Smooth muscle cell (in vitro differentiated cells): ENCODE data around the gene CXorf65. TPM values are rescaled to one million over a fixed set of nuclear protein-coding genes. Genes with fewer than 3 reads are reported as not detected.

Source experiments
- DNase-seq: peaks from one replicate; lab custom pipeline; 2025; ENCODE audit not compliant: unreplicated experiment; lab: John Stamatoyannopoulos, UW
- H2AFZ ChIP-seq: fragments of 200-600 bp; sonication (generic); 2 replicates; pipeline ENCODE4 v1.6.0; 2016; ENCODE audit warnings: antibody characterized with exemption, low read depth, mild to moderate bottlenecking
- H3F3A ChIP-seq: fragments of 200-600 bp; sonication (generic); 2 replicates; pipeline ENCODE4 v1.6.0; 2017; ENCODE audit warnings: antibody characterized with exemption, low read depth
- H3K27ac ChIP-seq: fragments of 200-600 bp; sonication (generic); 2 replicates; pipeline ENCODE4 v1.5.1; 2016; ENCODE audit warnings: low read depth, mild to moderate bottlenecking
- H3K27me3 ChIP-seq: fragments of 200-600 bp; sonication (generic); 2 replicates; pipeline ENCODE4 v1.6.1; 2016; ENCODE audit warnings: low read depth, mild to moderate bottlenecking
- H3K36me3 ChIP-seq: fragments of 200-600 bp; sonication (generic); 2 replicates; pipeline ENCODE4 v1.5.1; 2016; ENCODE audit warnings: low read depth
- H3K4me1 ChIP-seq: fragments of 200-600 bp; sonication (generic); 2 replicates; pipeline ENCODE4 v1.5.1; 2016; ENCODE audit warnings: low read depth
- H3K4me2 ChIP-seq: fragments of 200-600 bp; sonication (generic); 2 replicates; pipeline ENCODE4 v1.6.0; 2016; ENCODE audit warnings: mild to moderate bottlenecking
- H3K4me3 ChIP-seq: fragments of 200-600 bp; sonication (generic); 2 replicates; pipeline ENCODE4 v1.5.1; 2016; ENCODE audit warnings: mild to moderate bottlenecking
- H3K79me2 ChIP-seq: fragments of 200-600 bp; sonication (generic); 2 replicates; pipeline ENCODE4 v1.6.0; 2016; ENCODE audit warnings: low read depth, mild to moderate bottlenecking
- H3K9ac ChIP-seq: fragments of 200-600 bp; sonication (generic); 2 replicates; pipeline ENCODE4 v1.6.0; 2016; ENCODE audit warnings: low read depth
- H3K9me3 ChIP-seq: fragments of 200-600 bp; sonication (generic); replicated peaks from 2 replicates; pipeline ENCODE4 v1.5.1; 2016; ENCODE audit warnings: low read depth
- H4K20me1 ChIP-seq: fragments of 200-600 bp; sonication (generic); 2 replicates; pipeline ENCODE4 v1.6.0; 2016; ENCODE audit warnings: low read depth
- WGBS: methylation state at CpG from one replicate; pipeline ENCODE4 v1.1.7; 2016; ENCODE audit warnings: low lambda C conversion rate; 5-methylcytosine and 5-hydroxymethylcytosine counted together
- polyA plus RNA-seq: library from polyadenylated mRNA; unstranded; fragments of >200 nt; fragmentation: Nextera tagmentation; extraction: Ambion mirVana; gene quantifications from 2 replicates; pipeline ENCODE4 v1.2.1, GENCODE V29; 2016
- total RNA-seq: library from RNA; depleted of rRNA; stranded (reverse); fragments of >200 nt; gene quantifications from 2 replicates; pipeline ENCODE4 v1.2.3, GENCODE V29; 2014
- TF ChIP-seq, protein P1 (sequence below): fragments of 200-600 bp; sonication (generic); IDR thresholded peaks from 2 replicates; pipeline ENCODE4 v1.5.1; 2017; ENCODE audit warnings: borderline replicate concordance, mild to moderate bottlenecking, antibody characterized with exemption; ENCODE audit not compliant: insufficient read depth, poor library complexity, severe bottlenecking

The CXorf65 gene
- total and polyA plus RNA-seq, 2 experiments from 2014 or later, result not detected

DNA sequence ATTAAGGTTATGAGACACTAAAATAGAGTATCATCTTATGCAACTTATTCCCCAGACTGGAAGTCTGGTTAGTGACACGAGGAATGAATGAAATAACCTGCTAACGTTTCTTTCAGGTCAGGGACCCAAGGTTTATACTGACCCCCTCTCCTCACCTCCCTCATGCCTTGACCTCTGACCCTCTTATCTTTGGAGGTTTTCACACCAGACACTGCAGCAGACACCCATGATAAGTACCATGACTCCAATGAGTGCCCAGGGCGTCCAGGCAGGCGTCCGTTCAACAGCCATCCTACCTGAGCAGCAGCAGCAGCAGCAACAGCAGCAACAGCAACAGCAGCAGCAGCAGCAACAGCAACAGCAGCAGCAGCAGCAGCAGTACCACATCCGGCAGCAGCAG, 33.9 kb upstream of the CXorf65 start:
- H2AFZ ChIP-seq, result no peak overlapping the region
- H3F3A ChIP-seq, result no peaks in the 10 kb centered on the region

DNA sequence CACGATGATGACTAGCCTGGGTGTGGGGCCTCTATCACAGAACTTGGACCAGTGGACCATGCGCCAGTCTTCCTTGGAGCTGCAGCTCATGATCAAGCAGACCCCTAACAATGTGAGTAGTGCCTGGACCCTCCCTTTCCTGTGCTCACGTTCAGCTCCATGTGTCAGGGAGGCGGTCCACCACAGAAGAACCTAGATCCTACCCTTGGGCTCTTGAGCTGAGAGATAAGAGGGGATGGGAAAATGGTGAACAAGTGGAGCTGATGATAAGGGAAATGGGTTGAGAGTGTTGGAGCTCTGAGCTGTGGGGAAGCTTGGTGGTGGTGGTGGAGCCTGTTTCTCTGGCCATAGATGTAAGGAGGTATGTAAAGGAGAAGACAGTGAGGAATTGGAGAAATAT, 25.0 kb upstream of the CXorf65 start:
- H3K27me3 ChIP-seq, result no peaks in the 10 kb centered on the region
- H3K4me3 ChIP-seq, result no peak overlapping the region
- H3F3A ChIP-seq, result no peaks in the 10 kb centered on the region
- H3K79me2 ChIP-seq, result no peaks in the 10 kb centered on the region
- WGBS, result 90% methylated on average over 4 of the region's 4 CpGs
- H3K9me3 ChIP-seq, result no peaks in the 10 kb centered on the region
- no peak for DNase-seq
- no peaks in the 10 kb centered on the region for H4K20me1 ChIP-seq
- no peak overlapping the region for H3K4me2 ChIP-seq
- H3K36me3 ChIP-seq, result no peaks in the 10 kb centered on the region
- H3K27ac ChIP-seq, result no peak overlapping the region
- no peak overlapping the region for H3K9ac ChIP-seq
- no peak overlapping the region for H2AFZ ChIP-seq
- TF ChIP-seq, protein P1, sequence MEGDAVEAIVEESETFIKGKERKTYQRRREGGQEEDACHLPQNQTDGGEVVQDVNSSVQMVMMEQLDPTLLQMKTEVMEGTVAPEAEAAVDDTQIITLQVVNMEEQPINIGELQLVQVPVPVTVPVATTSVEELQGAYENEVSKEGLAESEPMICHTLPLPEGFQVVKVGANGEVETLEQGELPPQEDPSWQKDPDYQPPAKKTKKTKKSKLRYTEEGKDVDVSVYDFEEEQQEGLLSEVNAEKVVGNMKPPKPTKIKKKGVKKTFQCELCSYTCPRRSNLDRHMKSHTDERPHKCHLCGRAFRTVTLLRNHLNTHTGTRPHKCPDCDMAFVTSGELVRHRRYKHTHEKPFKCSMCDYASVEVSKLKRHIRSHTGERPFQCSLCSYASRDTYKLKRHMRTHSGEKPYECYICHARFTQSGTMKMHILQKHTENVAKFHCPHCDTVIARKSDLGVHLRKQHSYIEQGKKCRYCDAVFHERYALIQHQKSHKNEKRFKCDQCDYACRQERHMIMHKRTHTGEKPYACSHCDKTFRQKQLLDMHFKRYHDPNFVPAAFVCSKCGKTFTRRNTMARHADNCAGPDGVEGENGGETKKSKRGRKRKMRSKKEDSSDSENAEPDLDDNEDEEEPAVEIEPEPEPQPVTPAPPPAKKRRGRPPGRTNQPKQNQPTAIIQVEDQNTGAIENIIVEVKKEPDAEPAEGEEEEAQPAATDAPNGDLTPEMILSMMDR, result no peak
- H3K4me1 ChIP-seq, result no peaks in the 10 kb centered on the region

More for the DNA sequence above, 33.9 kb upstream of the CXorf65 start:
- no peak for DNase-seq
- TF ChIP-seq, protein P1, result no peak
- H3K4me2 ChIP-seq, result no peak overlapping the region
- H3K79me2 ChIP-seq, result no peaks in the 10 kb centered on the region
- H3K27me3 ChIP-seq, result no peaks in the 10 kb centered on the region
- no peak overlapping the region for H3K4me3 ChIP-seq
- no peak overlapping the region for H3K9ac ChIP-seq
- H3K36me3 ChIP-seq, result no peaks in the 10 kb centered on the region
- H4K20me1 ChIP-seq, result no peaks in the 10 kb centered on the region
- WGBS, result 68% methylated on average over 6 of the region's 6 CpGs
- H3K27ac ChIP-seq, result no peak overlapping the region
- H3K9me3 ChIP-seq, result no peaks in the 10 kb centered on the region
- H3K4me1 ChIP-seq, result no peaks in the 10 kb centered on the region

DNA sequence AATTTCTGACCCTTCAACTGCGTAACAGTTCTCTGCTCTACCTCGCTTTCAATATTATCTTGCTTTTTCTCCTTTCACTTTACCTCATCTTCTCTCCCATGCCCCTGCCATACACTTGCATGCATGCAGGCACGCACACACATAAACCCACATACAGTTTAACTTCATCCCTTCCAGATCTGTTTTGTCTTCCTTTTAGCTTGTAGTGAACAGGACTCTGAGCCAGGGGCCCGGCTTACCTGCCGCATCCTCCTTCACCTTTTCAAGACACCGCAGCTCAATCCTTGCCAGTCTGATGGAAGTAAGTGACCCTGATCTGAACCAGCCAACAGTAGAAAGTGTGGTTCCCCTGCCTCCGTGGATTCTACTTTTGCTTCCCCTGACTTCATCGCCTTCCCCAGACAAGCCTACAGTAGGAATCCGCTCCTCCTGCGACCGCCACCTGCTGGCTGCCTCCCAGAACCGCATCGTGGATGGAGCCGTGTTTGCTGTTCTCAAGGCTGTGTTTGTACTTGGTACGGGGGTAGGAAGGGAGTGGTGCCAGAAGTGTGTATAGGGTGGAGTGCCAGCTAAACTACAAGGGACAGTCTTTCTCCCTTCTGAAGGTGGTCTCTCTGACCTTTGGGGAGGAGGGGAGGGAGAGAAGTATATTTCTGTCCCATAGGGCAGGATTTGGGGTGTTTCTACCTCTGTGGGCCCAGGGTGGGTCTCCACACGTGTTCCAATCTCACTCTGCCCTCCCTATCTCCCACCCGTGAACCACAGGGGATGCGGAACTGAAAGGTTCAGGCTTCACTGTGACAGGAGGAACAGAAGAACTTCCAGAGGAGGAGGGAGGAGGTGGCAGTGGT, 22.6 kb upstream of the CXorf65 start:
- H3K27me3 ChIP-seq, result no peaks in the 10 kb centered on the region
- peak; percentile 5 for DNase-seq
- H3K36me3 ChIP-seq, result no peaks in the 10 kb centered on the region
- no peak overlapping the region for H3K4me2 ChIP-seq
- H3K27ac ChIP-seq, result no peak overlapping the region
- H3K9me3 ChIP-seq, result no peaks in the 10 kb centered on the region
- H4K20me1 ChIP-seq, result no peaks in the 10 kb centered on the region
- no peak overlapping the region for H3K4me3 ChIP-seq
- no peaks in the 10 kb centered on the region for H3K4me1 ChIP-seq
- WGBS, result 60% methylated on average over 18 of the region's 18 CpGs
- no peak overlapping the region for H3K9ac ChIP-seq
- TF ChIP-seq, protein P1, result peak; percentile 65
- no peaks in the 10 kb centered on the region for H3K79me2 ChIP-seq
- H3F3A ChIP-seq, result no peaks in the 10 kb centered on the region
- no peak overlapping the region for H2AFZ ChIP-seq
